ES-I3 (cell line): ENCODE data around the gene HRG.
"Not testable (repeated sequence)": the region's sequence is repeated elsewhere in the genome, so short reads cannot be mapped to it uniquely, and the experiment has no call there.

Source experiments
- H3K36me3 ChIP-seq: 2 replicates; pipeline ENCODE4 v1.6.1; 2013; ENCODE audit warnings: mild to moderate bottlenecking, low read length, control low read depth, moderate library complexity; ENCODE audit not compliant: insufficient read depth
- H3K4me1 ChIP-seq: 2 replicates; pipeline ENCODE4 v1.6.1; 2013; ENCODE audit warnings: mild to moderate bottlenecking, control low read depth, low read length; ENCODE audit not compliant: insufficient read depth
- H3K9ac ChIP-seq: 2 replicates; pipeline ENCODE4 v1.6.1; 2013; ENCODE audit warnings: low read depth, mild to moderate bottlenecking, low read length, moderate library complexity
- H3K9me3 ChIP-seq: 2 replicates; pipeline ENCODE4 v1.6.1; 2013; ENCODE audit warnings: mild to moderate bottlenecking, low read length, moderate library complexity; ENCODE audit not compliant: control insufficient read depth, insufficient read depth

HRG gene

GRCh38 chr3:186708983-186709679, 43.3 kb downstream of the HRG start:
- Histone ChIP-seq H3K36me3 (no peaks in the 10 kb centered on the region), H3K9ac (no peak overlapping the region), H3K4me1 (no peaks in the 10 kb centered on the region), H3K9me3 (no peaks in the 10 kb centered on the region)

DNA sequence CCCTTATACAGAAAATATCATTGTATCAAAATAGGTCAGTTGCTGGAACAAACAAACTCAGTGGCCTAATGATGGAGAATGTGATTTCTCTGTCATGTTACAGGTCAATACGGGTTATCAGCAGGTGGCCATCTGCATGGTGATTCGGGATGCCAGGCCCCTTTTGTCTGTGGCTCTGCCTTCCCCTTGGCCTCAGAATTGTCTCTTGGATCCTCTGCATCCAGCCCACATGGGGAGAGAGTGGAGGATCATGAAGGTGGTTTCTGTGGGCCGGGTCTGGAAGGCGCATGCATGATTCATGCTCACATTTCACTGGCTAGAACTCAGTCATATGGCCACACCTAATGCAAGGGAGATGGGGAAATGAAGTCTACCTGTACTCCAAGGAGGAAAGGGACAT, 44.9 kb downstream of the HRG start:
- not testable (repeated sequence) for H3K9me3 ChIP-seq, H3K4me1 ChIP-seq, H3K9ac ChIP-seq, H3K36me3 ChIP-seq

- Histone ChIP-seq H3K9ac (no peak overlapping the region), H3K36me3 (no peaks in the 10 kb centered on the region), H3K9me3 (no peaks in the 10 kb centered on the region), H3K4me1 (no peaks in the 10 kb centered on the region)
Measured at GRCh38 chr3:186713499-186713898, 47.7 kb downstream of the HRG start.

GRCh38 chr3:186717039-186717457, 51.2 kb downstream of the HRG start, which contains the start of gene KNG1:
KNG1 (plus strand) TSS chr3:186717359; CDS start chr3:186717543, 184 bp downstream.
- no peaks in the 10 kb centered on the region for H3K36me3 ChIP-seq
- no peak within 1 kb of the TSS for H3K9ac ChIP-seq
- H3K9me3 ChIP-seq, result no peaks in the 10 kb centered on the region
- H3K4me1 ChIP-seq, result no peaks in the 10 kb centered on the region

GRCh38 chr3:186719945-186720739, 54.3 kb downstream of the HRG start:
- Histone ChIP-seq H3K4me1 (peaks cover 8% of the 10 kb centered on the region), H3K9me3 (no peaks in the 10 kb centered on the region)

GRCh38 chr3:186722457-186722856, 56.6 kb downstream of the HRG start:
- Histone ChIP-seq H3K4me1 (peaks cover 8% of the 10 kb centered on the region), H3K36me3 (no peaks in the 10 kb centered on the region), H3K9ac (no peak overlapping the region), H3K9me3 (no peaks in the 10 kb centered on the region)

More at GRCh38 chr3:186719945-186720739, 54.3 kb downstream of the HRG start:
- Histone ChIP-seq H3K9ac (no peak overlapping the region), H3K36me3 (no peaks in the 10 kb centered on the region)

- H3K36me3 ChIP-seq, result no peaks in the 10 kb centered on the region
- no peak overlapping the region for H3K9ac ChIP-seq
- H3K9me3 ChIP-seq, result no peaks in the 10 kb centered on the region
- H3K4me1 ChIP-seq, result peaks cover 8% of the 10 kb centered on the region
Measured at GRCh38 chr3:186724911-186725310, 59.1 kb downstream of the HRG start.
